Smooth muscle cell (in vitro differentiated cells): Measurements from ENCODE around the gene KISS1R. TPM values are rescaled to one million over a fixed set of nuclear protein-coding genes. Genes with fewer than 3 reads are reported as not detected.
A peak's percentile ranks its signal among the peaks of the same experiment; 100 is the strongest.

Experiments used
- DNase-seq: peaks from one replicate; lab custom pipeline; 2025; ENCODE audit not compliant: unreplicated experiment; lab: John Stamatoyannopoulos, UW
- H2AFZ ChIP-seq: fragments of 200-600 bp; sonication (generic); 2 replicates; pipeline ENCODE4 v1.6.0; 2016; ENCODE audit warnings: antibody characterized with exemption, low read depth, mild to moderate bottlenecking
- H3F3A ChIP-seq: fragments of 200-600 bp; sonication (generic); 2 replicates; pipeline ENCODE4 v1.6.0; 2017; ENCODE audit warnings: antibody characterized with exemption, low read depth
- H3K27ac ChIP-seq: fragments of 200-600 bp; sonication (generic); 2 replicates; pipeline ENCODE4 v1.5.1; 2016; ENCODE audit warnings: low read depth, mild to moderate bottlenecking
- H3K27me3 ChIP-seq: fragments of 200-600 bp; sonication (generic); 2 replicates; pipeline ENCODE4 v1.6.1; 2016; ENCODE audit warnings: low read depth, mild to moderate bottlenecking
- H3K36me3 ChIP-seq: fragments of 200-600 bp; sonication (generic); 2 replicates; pipeline ENCODE4 v1.5.1; 2016; ENCODE audit warnings: low read depth
- H3K4me1 ChIP-seq: fragments of 200-600 bp; sonication (generic); 2 replicates; pipeline ENCODE4 v1.5.1; 2016; ENCODE audit warnings: low read depth
- H3K4me2 ChIP-seq: fragments of 200-600 bp; sonication (generic); 2 replicates; pipeline ENCODE4 v1.6.0; 2016; ENCODE audit warnings: mild to moderate bottlenecking
- H3K4me3 ChIP-seq: fragments of 200-600 bp; sonication (generic); 2 replicates; pipeline ENCODE4 v1.5.1; 2016; ENCODE audit warnings: mild to moderate bottlenecking
- H3K79me2 ChIP-seq: fragments of 200-600 bp; sonication (generic); 2 replicates; pipeline ENCODE4 v1.6.0; 2016; ENCODE audit warnings: low read depth, mild to moderate bottlenecking
- H3K9ac ChIP-seq: fragments of 200-600 bp; sonication (generic); 2 replicates; pipeline ENCODE4 v1.6.0; 2016; ENCODE audit warnings: low read depth
- H3K9me3 ChIP-seq: fragments of 200-600 bp; sonication (generic); replicated peaks from 2 replicates; pipeline ENCODE4 v1.5.1; 2016; ENCODE audit warnings: low read depth
- H4K20me1 ChIP-seq: fragments of 200-600 bp; sonication (generic); 2 replicates; pipeline ENCODE4 v1.6.0; 2016; ENCODE audit warnings: low read depth
- WGBS: methylation state at CpG from one replicate; pipeline ENCODE4 v1.1.7; 2016; ENCODE audit warnings: low lambda C conversion rate; 5-methylcytosine and 5-hydroxymethylcytosine counted together
- polyA plus RNA-seq: library from polyadenylated mRNA; unstranded; fragments of >200 nt; fragmentation: Nextera tagmentation; extraction: Ambion mirVana; gene quantifications from 2 replicates; pipeline ENCODE4 v1.2.1, GENCODE V29; 2016
- total RNA-seq: library from RNA; depleted of rRNA; stranded (reverse); fragments of >200 nt; gene quantifications from 2 replicates; pipeline ENCODE4 v1.2.3, GENCODE V29; 2014
- TF ChIP-seq, protein P1 (sequence below): fragments of 200-600 bp; sonication (generic); IDR thresholded peaks from 2 replicates; pipeline ENCODE4 v1.5.1; 2017; ENCODE audit warnings: borderline replicate concordance, mild to moderate bottlenecking, antibody characterized with exemption; ENCODE audit not compliant: insufficient read depth, poor library complexity, severe bottlenecking

KISS1R gene
- total and polyA plus RNA-seq, 2 experiments from 2014 or later: 0.61 TPM; not detected in 1

DNA sequence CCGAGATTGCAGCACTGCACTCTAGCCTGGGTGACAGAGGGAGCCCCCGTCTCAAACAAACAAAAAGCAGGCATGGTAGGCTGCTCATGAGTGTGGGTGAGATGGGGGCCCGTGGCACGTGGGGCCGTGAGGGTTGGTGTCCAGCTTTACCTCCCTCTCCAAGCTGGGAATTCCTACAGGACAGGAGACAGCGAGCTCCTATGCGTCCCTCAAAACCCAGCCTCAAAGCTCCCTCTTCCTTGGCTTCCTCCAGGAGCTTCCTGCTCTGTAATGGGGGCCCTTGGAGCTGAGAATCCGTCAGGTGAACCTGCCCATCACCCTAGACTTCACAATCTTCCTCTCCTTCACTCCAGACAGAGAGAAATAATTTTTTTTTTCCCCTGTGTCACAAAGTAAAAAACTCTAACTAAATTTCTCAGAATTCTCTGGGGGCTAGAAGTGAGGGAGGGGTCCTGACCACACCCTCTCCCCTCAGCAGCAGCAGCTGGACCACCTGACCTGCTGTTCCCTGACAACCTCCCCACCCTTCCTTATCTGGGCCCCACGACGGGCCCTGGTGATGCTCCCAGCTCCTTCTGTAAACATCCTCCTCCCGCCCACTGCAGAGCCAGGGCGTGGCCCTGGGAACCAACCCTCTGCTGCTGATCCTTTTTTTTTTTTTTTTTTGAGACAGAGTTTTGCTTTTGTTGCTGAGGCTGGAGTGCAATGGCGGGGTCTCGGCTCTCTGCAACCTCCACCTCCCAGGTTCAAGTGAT, 44.9 kb downstream of the KISS1R start:
- no peak overlapping the region for H2AFZ ChIP-seq
- DNase-seq: no peak
- no peaks in the 10 kb centered on the region for H3K27me3 ChIP-seq
- H4K20me1 ChIP-seq: peaks cover 40% of the 10 kb centered on the region
- peaks cover 17% of the 10 kb centered on the region for H3F3A ChIP-seq
- H3K4me1 ChIP-seq: peaks cover 9% of the 10 kb centered on the region
- TF ChIP-seq, protein P1, sequence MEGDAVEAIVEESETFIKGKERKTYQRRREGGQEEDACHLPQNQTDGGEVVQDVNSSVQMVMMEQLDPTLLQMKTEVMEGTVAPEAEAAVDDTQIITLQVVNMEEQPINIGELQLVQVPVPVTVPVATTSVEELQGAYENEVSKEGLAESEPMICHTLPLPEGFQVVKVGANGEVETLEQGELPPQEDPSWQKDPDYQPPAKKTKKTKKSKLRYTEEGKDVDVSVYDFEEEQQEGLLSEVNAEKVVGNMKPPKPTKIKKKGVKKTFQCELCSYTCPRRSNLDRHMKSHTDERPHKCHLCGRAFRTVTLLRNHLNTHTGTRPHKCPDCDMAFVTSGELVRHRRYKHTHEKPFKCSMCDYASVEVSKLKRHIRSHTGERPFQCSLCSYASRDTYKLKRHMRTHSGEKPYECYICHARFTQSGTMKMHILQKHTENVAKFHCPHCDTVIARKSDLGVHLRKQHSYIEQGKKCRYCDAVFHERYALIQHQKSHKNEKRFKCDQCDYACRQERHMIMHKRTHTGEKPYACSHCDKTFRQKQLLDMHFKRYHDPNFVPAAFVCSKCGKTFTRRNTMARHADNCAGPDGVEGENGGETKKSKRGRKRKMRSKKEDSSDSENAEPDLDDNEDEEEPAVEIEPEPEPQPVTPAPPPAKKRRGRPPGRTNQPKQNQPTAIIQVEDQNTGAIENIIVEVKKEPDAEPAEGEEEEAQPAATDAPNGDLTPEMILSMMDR: no peak
- H3K27ac ChIP-seq: peak overlapping the region; percentile 49
- WGBS: 49% methylated on average over 14 of the region's 14 CpGs
- H3K4me2 ChIP-seq: no peak overlapping the region
- no peaks in the 10 kb centered on the region for H3K9me3 ChIP-seq
- H3K36me3 ChIP-seq: peaks cover 4% of the 10 kb centered on the region
- no peak overlapping the region for H3K4me3 ChIP-seq
- H3K79me2 ChIP-seq: peaks cover 68% of the 10 kb centered on the region
- no peak overlapping the region for H3K9ac ChIP-seq

DNA sequence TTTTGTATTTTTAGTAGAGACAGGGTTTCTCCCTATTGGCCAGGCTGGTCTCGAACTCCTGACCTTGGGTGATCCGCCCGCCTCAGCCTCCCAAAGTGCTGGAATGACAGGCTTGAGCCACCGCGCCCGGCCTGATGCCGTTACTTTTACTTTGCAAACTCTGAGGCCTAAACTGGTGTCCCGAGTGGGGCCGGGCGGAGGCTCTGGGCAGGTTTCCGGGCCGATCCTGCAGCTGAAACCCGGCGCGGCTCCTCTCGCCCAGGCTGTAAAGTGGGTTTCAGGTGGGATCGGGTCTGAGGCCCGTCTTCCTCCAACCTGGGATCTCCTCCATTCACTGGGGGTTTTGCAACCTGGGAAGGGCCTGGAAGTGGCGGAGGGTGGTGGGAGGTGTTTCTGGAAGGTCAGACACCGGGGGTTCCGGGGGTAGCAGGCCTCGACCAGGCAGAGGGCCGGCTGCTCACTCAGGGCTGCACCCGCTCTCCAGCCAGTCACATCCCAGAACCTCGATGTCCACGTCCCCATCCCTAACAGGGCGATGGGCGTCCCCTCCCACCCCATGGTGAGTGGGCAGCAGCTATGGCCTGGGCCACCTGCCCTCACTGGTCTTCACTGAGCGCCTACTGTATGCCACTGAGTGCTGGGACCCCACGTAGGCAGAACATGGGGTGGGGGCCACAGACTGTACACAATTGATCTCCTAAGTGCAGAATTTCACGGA, 45.7 kb downstream of the KISS1R start:
- Histone ChIP-seq H3F3A (peaks cover 14% of the 10 kb centered on the region), H3K36me3 (peaks cover 9% of the 10 kb centered on the region), H3K27me3 (no peaks in the 10 kb centered on the region), H3K9me3 (no peaks in the 10 kb centered on the region), H2AFZ (no peak overlapping the region), H3K4me3 (no peak overlapping the region), H3K9ac (no peak overlapping the region), H4K20me1 (peaks cover 40% of the 10 kb centered on the region), H3K4me2 (no peak overlapping the region), H3K27ac (peak overlapping the region; percentile 11), H3K79me2 (peaks cover 66% of the 10 kb centered on the region), H3K4me1 (peaks cover 3% of the 10 kb centered on the region)
- no peak for DNase-seq
- TF ChIP-seq, protein P1: no peak
- WGBS: 88% methylated on average over 26 of the region's 31 CpGs

DNA sequence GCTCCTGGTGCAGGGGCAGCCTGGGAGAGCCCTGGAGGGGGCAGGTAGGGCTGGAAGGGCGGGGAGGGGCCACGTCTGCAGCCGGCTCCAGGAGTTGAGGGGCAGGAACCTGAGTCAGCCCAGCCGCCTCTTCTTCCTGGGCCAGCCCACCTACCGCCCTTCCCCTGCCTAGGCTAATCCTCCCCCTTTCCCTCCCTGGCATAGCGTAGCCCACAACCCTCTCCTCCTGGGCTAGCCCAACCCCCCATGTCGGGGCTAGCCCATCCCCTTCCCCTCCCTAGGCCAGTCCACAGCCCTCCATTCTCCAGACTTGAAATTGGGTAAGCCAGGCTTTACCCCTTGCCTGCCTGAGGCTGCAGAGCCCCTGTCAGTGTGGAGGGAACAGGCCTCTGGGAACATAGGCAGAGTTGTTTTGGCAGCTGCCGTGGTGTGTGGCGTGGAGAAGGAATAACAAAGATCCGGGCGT, 46.4 kb downstream of the KISS1R start:
- H2AFZ ChIP-seq: no peak overlapping the region
- H3K4me1 ChIP-seq: peaks cover 3% of the 10 kb centered on the region
- H3F3A ChIP-seq: peaks cover 14% of the 10 kb centered on the region
- no peak overlapping the region for H3K9ac ChIP-seq
- DNase-seq: no peak
- H3K79me2 ChIP-seq: peaks cover 62% of the 10 kb centered on the region
- no peaks in the 10 kb centered on the region for H3K27me3 ChIP-seq
- TF ChIP-seq, protein P1: no peak
- H3K4me2 ChIP-seq: no peak overlapping the region
- WGBS: 67% methylated on average over 7 of the region's 11 CpGs
- peak overlapping the region; percentile 38 for H3K27ac ChIP-seq
- H3K36me3 ChIP-seq: peaks cover 9% of the 10 kb centered on the region
- H4K20me1 ChIP-seq: peaks cover 40% of the 10 kb centered on the region
- H3K9me3 ChIP-seq: no peaks in the 10 kb centered on the region
- no peak overlapping the region for H3K4me3 ChIP-seq
